HFFc6 (cell line): Measurements from ENCODE around the gene CCL21. TPM values are rescaled to one million over a fixed set of nuclear protein-coding genes. Genes with fewer than 3 reads are reported as not detected.

Experiments
- DNase-seq: peaks from one replicate; pipeline ENCODE4 v3.0.0-alpha.2; 2018
- H3K27ac Mint-ChIP-seq: 2 replicates; pipeline ENCODE4 v1.8.0; 2020; ENCODE audit warnings: mild to moderate bottlenecking, mixed read lengths
- H3K27me3 Mint-ChIP-seq: 2 replicates; pipeline ENCODE4 v1.8.0; 2021; ENCODE audit warnings: mild to moderate bottlenecking, moderate library complexity, mixed read lengths; ENCODE audit not compliant: insufficient read depth
- H3K36me3 Mint-ChIP-seq: 2 replicates; pipeline ENCODE4 v1.8.0; 2021; ENCODE audit warnings: low read depth, mixed read lengths
- H3K4me1 Mint-ChIP-seq: 2 replicates; pipeline ENCODE4 v1.8.0; 2020; ENCODE audit warnings: low read depth, mixed read lengths
- H3K4me3 Mint-ChIP-seq: 2 replicates; pipeline ENCODE4 v1.8.0; 2020; ENCODE audit warnings: mild to moderate bottlenecking, moderate library complexity, mixed read lengths
- H3K9me3 Mint-ChIP-seq: 2 replicates; pipeline ENCODE4 v1.8.0; 2020; ENCODE audit warnings: mild to moderate bottlenecking, mixed read lengths
- total RNA-seq, 6 experiments: library from RNA; stranded (reverse); fragmentation: NEBNext Ultra II Directional; extraction: Animal tissue kit (Norgen Biotek cat#: 25700); gene quantifications; 2 replicates in 1 of 6; 3 replicates in 5 of 6; pipeline ENCODE4 v1.2.3, GENCODE V29; 2021
- TF ChIP-seq, protein P1 (sequence below): fragments of 200-600 bp; sonication (generic); IDR thresholded peaks from 2 replicates; pipeline ENCODE4 v1.5.0; 2021; ENCODE audit warnings: antibody characterized with exemption, mild to moderate bottlenecking

The CCL21 gene
- total RNA-seq, 6 experiments from 2014 or later = not detected

DNA sequence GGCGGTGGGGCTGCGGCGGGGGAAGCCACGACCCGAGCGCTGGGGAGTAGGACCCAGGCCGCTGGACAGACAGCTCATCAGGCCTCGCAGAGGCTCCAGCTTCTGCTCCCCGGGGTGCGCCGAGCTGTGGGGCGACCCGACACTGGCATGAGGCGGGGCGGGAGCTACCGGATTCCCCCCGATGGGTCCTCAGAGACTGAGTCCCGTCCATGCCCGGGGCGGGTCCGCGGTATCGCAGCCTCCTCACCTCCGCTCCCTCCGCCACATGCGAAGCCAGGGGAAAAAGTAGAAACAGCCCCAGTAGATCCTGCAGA lies 44.9 kb downstream of the CCL21 start:
- peaks cover 3% of the 10 kb centered on the region for H3K27me3 Mint-ChIP-seq
- peak overlapping the region; percentile 96 for H3K4me3 Mint-ChIP-seq
- TF ChIP-seq, protein P1, sequence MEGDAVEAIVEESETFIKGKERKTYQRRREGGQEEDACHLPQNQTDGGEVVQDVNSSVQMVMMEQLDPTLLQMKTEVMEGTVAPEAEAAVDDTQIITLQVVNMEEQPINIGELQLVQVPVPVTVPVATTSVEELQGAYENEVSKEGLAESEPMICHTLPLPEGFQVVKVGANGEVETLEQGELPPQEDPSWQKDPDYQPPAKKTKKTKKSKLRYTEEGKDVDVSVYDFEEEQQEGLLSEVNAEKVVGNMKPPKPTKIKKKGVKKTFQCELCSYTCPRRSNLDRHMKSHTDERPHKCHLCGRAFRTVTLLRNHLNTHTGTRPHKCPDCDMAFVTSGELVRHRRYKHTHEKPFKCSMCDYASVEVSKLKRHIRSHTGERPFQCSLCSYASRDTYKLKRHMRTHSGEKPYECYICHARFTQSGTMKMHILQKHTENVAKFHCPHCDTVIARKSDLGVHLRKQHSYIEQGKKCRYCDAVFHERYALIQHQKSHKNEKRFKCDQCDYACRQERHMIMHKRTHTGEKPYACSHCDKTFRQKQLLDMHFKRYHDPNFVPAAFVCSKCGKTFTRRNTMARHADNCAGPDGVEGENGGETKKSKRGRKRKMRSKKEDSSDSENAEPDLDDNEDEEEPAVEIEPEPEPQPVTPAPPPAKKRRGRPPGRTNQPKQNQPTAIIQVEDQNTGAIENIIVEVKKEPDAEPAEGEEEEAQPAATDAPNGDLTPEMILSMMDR = no peak
- no peak for DNase-seq
- H3K36me3 Mint-ChIP-seq = peaks cover 25% of the 10 kb centered on the region
- H3K9me3 Mint-ChIP-seq = peaks cover 7% of the 10 kb centered on the region
- peaks cover 31% of the 10 kb centered on the region for H3K4me1 Mint-ChIP-seq
- H3K27ac Mint-ChIP-seq = peak overlapping the region; percentile 97

DNA sequence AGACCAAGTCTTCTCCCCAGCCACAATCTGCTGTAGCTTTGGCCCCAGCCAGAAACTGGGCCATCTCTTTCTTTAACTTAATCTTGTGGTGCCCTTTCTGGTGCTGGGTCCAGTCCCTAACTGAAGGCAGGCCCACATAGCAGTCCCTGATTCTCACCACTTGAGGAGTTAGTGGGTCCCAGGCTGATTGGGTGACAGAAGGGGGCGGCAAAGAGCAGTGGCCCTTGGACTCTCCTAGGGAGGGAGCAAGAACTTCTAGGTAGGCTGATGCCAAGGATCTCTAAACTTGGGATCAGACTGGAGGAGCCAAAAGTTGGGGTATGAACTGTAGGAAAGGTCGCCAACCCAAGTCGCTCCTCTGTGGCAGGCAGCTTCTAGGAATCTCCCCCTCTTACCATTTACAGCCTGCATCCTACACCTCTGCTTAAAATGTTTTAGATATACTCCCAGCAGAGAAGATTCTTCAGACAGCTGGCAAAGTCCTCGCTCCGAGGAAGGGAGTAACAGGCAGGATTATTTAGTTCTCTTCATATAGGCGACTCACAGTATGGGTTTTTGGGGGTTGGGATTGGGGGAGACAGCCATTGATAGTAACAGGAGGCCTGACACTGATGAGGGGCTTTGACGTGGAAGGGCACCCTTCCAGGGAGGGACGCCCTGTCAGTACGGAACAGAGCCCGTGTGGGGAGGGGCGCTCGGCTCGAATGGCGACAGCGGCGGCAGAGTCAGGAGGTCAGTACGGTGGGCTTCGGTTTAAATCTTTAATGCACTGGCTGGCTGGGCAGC lies 45.5 kb downstream of the CCL21 start:
- Mint-ChIP-seq H3K36me3 (peaks cover 20% of the 10 kb centered on the region), H3K4me1 (peaks cover 31% of the 10 kb centered on the region), H3K27ac (peak overlapping the region; percentile 82), H3K9me3 (peaks cover 5% of the 10 kb centered on the region), H3K27me3 (peaks cover 3% of the 10 kb centered on the region), H3K4me3 (peak overlapping the region; percentile 96)
- DNase-seq = peak; percentile 79
- TF ChIP-seq, protein P1 = peak; percentile 90

DNA sequence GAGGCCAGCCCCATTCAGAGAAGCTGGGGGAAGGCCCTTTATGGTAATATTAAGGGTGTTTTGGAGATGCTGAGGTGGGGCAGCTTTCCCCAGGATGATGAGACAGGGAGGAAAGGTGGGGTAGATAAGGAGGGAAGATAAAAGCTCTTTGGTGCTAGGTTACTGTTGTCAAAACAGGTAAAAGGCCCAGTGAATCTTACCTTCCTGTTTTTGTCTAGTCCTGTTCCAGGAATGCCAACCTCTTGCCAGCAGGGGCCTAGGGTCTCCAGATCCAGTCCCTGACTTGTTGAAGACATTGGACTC lies 46.7 kb downstream of the CCL21 start:
- Mint-ChIP-seq H3K9me3 (no peaks in the 10 kb centered on the region), H3K27ac (no peak overlapping the region), H3K36me3 (peaks cover 8% of the 10 kb centered on the region; the same call in 1 of the 2 replicates), H3K4me3 (no peak overlapping the region), H3K4me1 (peaks cover 31% of the 10 kb centered on the region), H3K27me3 (peaks cover 3% of the 10 kb centered on the region)
- DNase-seq = no peak
- TF ChIP-seq, protein P1 = no peak

DNA sequence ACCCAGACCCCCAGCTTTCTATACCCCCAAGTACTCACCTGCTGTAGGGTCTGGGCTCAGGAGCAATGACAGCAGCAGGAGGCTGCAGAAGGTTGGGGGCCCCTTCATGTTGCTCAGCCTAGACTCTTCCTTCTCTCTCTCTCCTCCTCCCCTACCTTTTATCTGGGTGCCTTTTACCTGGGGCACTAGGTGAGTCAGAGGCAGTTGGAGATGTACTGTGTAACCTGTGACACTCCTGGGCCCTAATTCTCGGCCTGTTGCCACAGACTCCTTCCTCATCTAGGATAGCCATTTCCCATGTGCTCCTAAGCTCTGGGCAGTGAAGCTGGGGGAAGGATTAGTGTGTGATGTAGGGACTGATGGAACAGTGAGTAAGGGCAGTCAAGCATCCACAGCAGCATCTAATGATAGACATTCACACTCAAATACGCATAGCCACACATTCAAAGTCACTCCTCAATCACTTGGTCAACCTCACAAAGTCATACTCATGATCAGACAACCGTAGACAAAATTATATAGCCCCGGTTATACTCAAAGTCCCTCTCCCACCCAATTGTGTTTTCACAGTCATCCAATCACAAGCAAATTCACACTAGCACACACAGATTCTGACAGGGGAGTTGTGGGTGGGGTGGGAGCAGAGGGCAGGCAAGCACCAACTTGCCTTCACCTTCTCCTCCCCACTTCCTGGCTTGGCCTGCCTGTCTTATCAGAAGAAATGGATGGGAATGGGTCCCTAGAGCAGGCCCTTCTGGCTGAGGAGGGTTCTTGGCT lies 47.2 kb downstream of the CCL21 start, which contains the start of gene CCL27:
Gene CCL27 (minus strand): TSS at position 132 of the 777 bp plus-strand sequence. CDS start 24 bp downstream, at position 108.
- H3K36me3 Mint-ChIP-seq = peaks cover 3% of the 10 kb centered on the region; the same call in 1 of the 2 replicates
- H3K9me3 Mint-ChIP-seq = no peaks in the 10 kb centered on the region
- H3K4me3 Mint-ChIP-seq = no peak within 1 kb of the TSS
- peaks cover 29% of the 10 kb centered on the region for H3K4me1 Mint-ChIP-seq
- TF ChIP-seq, protein P1 = no peak
- H3K27ac Mint-ChIP-seq = no peak within 1 kb of the TSS
- no peak for DNase-seq
- H3K27me3 Mint-ChIP-seq = peaks cover 3% of the 10 kb centered on the region

DNA sequence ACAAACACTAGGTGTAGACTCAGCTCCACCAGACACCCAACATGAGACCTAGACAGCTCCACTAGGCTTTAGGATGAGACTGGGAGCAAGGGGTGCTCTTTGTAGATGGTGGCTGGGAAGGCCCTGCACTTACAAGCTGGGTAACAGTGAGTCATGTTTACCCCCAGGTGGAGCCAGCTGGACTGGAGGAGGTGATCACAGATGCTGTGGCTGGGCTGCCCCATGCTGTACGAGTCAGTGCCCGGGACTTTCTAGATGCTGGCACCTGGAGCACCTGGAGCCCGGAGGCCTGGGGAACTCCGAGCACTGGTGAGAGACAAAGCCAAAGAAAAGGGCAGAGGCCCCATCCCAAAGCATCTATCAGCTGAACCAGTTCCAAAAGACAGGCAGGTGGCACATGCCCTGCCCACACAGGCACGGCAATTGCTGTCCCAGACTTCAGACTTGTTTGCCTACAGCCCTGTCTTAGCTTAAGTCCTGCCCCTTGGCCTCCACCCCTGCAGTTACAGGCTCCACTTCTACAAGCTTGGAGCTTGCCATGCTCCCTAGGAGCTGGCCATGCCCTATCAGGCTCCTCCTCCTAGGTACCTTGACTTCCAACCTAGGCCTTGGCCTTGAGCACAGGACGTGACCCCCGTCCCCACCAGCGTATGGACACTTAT lies 50.2 kb downstream of the CCL21 start:
- no peak overlapping the region for H3K4me3 Mint-ChIP-seq
- no peak overlapping the region for H3K27ac Mint-ChIP-seq
- peaks cover 5% of the 10 kb centered on the region; the same call in 1 of the 2 replicates for H3K36me3 Mint-ChIP-seq
- no peak for DNase-seq
- H3K27me3 Mint-ChIP-seq = peaks cover 1% of the 10 kb centered on the region
- H3K9me3 Mint-ChIP-seq = no peaks in the 10 kb centered on the region
- peaks cover 9% of the 10 kb centered on the region for H3K4me1 Mint-ChIP-seq
- TF ChIP-seq, protein P1 = no peak

Other genes with a start within 250 kb of the CCL21 start
- gene ENHO, start 187.1 kb downstream of the CCL21 start, total RNA-seq = under 1 TPM in 2 of 6 experiments, not detected in 4; 0.19 to 0.57 TPM
- not detected for gene CNTFR, start 120.4 kb downstream of the CCL21 start, total RNA-seq
- gene RPP25L, start 98.0 kb downstream of the CCL21 start, total RNA-seq = 10 to 100 TPM; 16.1 to 22.0 (median 19.6) TPM
- 100 to 1,000 TPM; 150 to 176 (median 161) TPM for gene DCTN3, start 89.6 kb downstream of the CCL21 start, total RNA-seq
- gene ARID3C, start 81.1 kb downstream of the CCL21 start, total RNA-seq = under 1 TPM in 2 of 6 experiments, not detected in 4; 0.14 to 0.17 TPM
- 100 to 1,000 TPM; 126 to 148 (median 138) TPM for gene SIGMAR1, start 72.3 kb downstream of the CCL21 start, total RNA-seq
- gene GALT, start 63.5 kb downstream of the CCL21 start, total RNA-seq = 10 to 100 TPM; 20.5 to 27.4 (median 22.0) TPM
- 10 to 100 TPM; 20.9 to 26.3 (median 23.6) TPM for gene IL11RA, start 58.0 kb downstream of the CCL21 start, total RNA-seq
- under 1 TPM in 1 of 6 experiments, not detected in 5; 0.88 TPM for gene CCL27, start 47.5 kb downstream of the CCL21 start, total RNA-seq
- not detected for gene CCL19, start 18.9 kb downstream of the CCL21 start, total RNA-seq
- gene PHF24, start 248.1 kb upstream of the CCL21 start, total RNA-seq = not detected